OCI-LY3 (cell line): Measurements from ENCODE around the gene ECE2.

Experiments
- EZH2phosphoT487 ChIP-seq: fragments of 200-600 bp; shearing (Covaris generic); IDR thresholded peaks from 2 replicates; pipeline ENCODE4 v1.6.1; 2018; ENCODE audit warnings: antibody characterized with exemption, mixed run types, low read depth
- TF ChIP-seq, protein P1 (sequence below): fragments of 200-600, 300-600 bp; sonication (generic); IDR thresholded peaks from 2 replicates; pipeline ENCODE4 v1.5.1; 2014; ENCODE audit warnings: antibody characterized with exemption, low read length, low read depth

GRCh38 chr3:184307915-184308314 lies 32.1 kb downstream of the ECE2 start:
- TF ChIP-seq, protein P1, sequence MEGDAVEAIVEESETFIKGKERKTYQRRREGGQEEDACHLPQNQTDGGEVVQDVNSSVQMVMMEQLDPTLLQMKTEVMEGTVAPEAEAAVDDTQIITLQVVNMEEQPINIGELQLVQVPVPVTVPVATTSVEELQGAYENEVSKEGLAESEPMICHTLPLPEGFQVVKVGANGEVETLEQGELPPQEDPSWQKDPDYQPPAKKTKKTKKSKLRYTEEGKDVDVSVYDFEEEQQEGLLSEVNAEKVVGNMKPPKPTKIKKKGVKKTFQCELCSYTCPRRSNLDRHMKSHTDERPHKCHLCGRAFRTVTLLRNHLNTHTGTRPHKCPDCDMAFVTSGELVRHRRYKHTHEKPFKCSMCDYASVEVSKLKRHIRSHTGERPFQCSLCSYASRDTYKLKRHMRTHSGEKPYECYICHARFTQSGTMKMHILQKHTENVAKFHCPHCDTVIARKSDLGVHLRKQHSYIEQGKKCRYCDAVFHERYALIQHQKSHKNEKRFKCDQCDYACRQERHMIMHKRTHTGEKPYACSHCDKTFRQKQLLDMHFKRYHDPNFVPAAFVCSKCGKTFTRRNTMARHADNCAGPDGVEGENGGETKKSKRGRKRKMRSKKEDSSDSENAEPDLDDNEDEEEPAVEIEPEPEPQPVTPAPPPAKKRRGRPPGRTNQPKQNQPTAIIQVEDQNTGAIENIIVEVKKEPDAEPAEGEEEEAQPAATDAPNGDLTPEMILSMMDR, result no peak
- no peak for TF ChIP-seq EZH2phosphoT487
